ENCODE data around the gene PLAC9.

GRCh38 chr10:80177781-80178636, 45.5 kb downstream of the PLAC9 start:
- TF ChIP-seq, protein P1, sequence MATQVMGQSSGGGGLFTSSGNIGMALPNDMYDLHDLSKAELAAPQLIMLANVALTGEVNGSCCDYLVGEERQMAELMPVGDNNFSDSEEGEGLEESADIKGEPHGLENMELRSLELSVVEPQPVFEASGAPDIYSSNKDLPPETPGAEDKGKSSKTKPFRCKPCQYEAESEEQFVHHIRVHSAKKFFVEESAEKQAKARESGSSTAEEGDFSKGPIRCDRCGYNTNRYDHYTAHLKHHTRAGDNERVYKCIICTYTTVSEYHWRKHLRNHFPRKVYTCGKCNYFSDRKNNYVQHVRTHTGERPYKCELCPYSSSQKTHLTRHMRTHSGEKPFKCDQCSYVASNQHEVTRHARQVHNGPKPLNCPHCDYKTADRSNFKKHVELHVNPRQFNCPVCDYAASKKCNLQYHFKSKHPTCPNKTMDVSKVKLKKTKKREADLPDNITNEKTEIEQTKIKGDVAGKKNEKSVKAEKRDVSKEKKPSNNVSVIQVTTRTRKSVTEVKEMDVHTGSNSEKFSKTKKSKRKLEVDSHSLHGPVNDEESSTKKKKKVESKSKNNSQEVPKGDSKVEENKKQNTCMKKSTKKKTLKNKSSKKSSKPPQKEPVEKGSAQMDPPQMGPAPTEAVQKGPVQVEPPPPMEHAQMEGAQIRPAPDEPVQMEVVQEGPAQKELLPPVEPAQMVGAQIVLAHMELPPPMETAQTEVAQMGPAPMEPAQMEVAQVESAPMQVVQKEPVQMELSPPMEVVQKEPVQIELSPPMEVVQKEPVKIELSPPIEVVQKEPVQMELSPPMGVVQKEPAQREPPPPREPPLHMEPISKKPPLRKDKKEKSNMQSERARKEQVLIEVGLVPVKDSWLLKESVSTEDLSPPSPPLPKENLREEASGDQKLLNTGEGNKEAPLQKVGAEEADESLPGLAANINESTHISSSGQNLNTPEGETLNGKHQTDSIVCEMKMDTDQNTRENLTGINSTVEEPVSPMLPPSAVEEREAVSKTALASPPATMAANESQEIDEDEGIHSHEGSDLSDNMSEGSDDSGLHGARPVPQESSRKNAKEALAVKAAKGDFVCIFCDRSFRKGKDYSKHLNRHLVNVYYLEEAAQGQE (IDR thresholded peaks at IDR 0.05; ENCODE audit: unreplicated experiment), result no peak
- TF ChIP-seq, protein P2, sequence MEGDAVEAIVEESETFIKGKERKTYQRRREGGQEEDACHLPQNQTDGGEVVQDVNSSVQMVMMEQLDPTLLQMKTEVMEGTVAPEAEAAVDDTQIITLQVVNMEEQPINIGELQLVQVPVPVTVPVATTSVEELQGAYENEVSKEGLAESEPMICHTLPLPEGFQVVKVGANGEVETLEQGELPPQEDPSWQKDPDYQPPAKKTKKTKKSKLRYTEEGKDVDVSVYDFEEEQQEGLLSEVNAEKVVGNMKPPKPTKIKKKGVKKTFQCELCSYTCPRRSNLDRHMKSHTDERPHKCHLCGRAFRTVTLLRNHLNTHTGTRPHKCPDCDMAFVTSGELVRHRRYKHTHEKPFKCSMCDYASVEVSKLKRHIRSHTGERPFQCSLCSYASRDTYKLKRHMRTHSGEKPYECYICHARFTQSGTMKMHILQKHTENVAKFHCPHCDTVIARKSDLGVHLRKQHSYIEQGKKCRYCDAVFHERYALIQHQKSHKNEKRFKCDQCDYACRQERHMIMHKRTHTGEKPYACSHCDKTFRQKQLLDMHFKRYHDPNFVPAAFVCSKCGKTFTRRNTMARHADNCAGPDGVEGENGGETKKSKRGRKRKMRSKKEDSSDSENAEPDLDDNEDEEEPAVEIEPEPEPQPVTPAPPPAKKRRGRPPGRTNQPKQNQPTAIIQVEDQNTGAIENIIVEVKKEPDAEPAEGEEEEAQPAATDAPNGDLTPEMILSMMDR (conservative IDR thresholded peaks at IDR 0.05; ENCODE audit: low read depth in 2 of 2), result no peak
- no peak for TF ChIP-seq EZH2phosphoT487 (IDR thresholded peaks at IDR 0.05; ENCODE audit: unreplicated experiment)
- TF ChIP-seq ZNF114 (CRISPR knock-in tag; IDR thresholded peaks at IDR 0.05), result no peak
